ENCODE measurements around the gene TMEM86B.

GRCh38 chr19:55179606-55180484, 48.7 kb downstream of the TMEM86B start, which contains the start of gene SYT5:
- TF ChIP-seq POLR2AphosphoS5 (IDR thresholded peaks at IDR 0.05; ENCODE audit: low read depth, low read length) (no peak), REST (IDR thresholded peaks at IDR 0.05; ENCODE audit: insufficient read depth in 1 of 2, low read depth in 2 of 2, low read length in 2 of 2) (peak; percentile 97 to 98), TAF1 (IDR thresholded peaks at IDR 0.05; ENCODE audit: borderline replicate concordance, insufficient read depth, low read length) (no peak)
